Calu3 (cell line): ENCODE measurements around the gene FOXP4. TPM values are rescaled to one million over a fixed set of nuclear protein-coding genes. Genes with fewer than 3 reads are reported as not detected.

Experiments
- BruUV-seq: library from RNA; stranded (reverse); fragments of 400-500 nt; replicated peaks from 2 replicates; lab custom pipeline; 2021; lab: Mats Ljungman, UMichigan
- CTCF ChIA-PET: fragments of 300-600 bp; sonication (Branson Sonifier 250); formaldehyde crosslinking; loops from one replicate; lab custom pipeline; 2022; ENCODE audit warnings: antibody characterized with exemption; lab: Charles Lee
- DNase-seq: peaks from one replicate; pipeline ENCODE4 v3.0.0; 2022
- H3K27ac Mint-ChIP-seq: one replicate; pipeline ENCODE4 v1.8.0; 2022; ENCODE audit warnings: mixed read lengths; ENCODE audit not compliant: unreplicated experiment
- H3K27me3 Mint-ChIP-seq: one replicate; pipeline ENCODE4 v1.8.0; 2022; ENCODE audit warnings: mixed read lengths; ENCODE audit not compliant: unreplicated experiment
- H3K36me3 Mint-ChIP-seq: one replicate; pipeline ENCODE4 v1.8.0; 2022; ENCODE audit warnings: mild to moderate bottlenecking, moderate library complexity, mixed read lengths; ENCODE audit not compliant: insufficient read depth, unreplicated experiment
- H3K4me1 Mint-ChIP-seq: one replicate; pipeline ENCODE4 v1.8.0; 2022; ENCODE audit warnings: mild to moderate bottlenecking, low read depth, mixed read lengths; ENCODE audit not compliant: unreplicated experiment
- H3K4me3 Mint-ChIP-seq: one replicate; pipeline ENCODE4 v1.8.0; 2022; ENCODE audit warnings: mild to moderate bottlenecking, low read depth, moderate library complexity, mixed read lengths; ENCODE audit not compliant: unreplicated experiment
- H3K9me3 Mint-ChIP-seq: one replicate; pipeline ENCODE4 v1.8.0; 2022; ENCODE audit warnings: low read depth, mixed read lengths; ENCODE audit not compliant: unreplicated experiment
- intact Hi-C: fragments of 100-400 bp; cut with micrococcal nuclease; formaldehyde crosslinking; loops from one replicate; pipeline ENCODE4 v1.10.0; 2022; ENCODE audit not compliant: unreplicated experiment
- microRNA-seq: library from miRNA; unstranded; fragments of <30 nt; microRNA quantifications from one replicate; pipeline ENCODE4 v1.2.0, GENCODE V29; 2022
- total RNA-seq: library from RNA; stranded (reverse); gene quantifications from 2 replicates; pipeline ENCODE4 v1.2.3, GENCODE V29; 2022
- TF ChIP-seq, protein P1 (sequence below): fragments of 200-600 bp; IDR thresholded peaks from one replicate; pipeline ENCODE4 v1.8.0; 2022; ENCODE audit warnings: antibody characterized with exemption; ENCODE audit not compliant: unreplicated experiment

FOXP4 gene
- total RNA-seq, 1 experiment from 2014 or later, result 47.8 TPM

DNA sequence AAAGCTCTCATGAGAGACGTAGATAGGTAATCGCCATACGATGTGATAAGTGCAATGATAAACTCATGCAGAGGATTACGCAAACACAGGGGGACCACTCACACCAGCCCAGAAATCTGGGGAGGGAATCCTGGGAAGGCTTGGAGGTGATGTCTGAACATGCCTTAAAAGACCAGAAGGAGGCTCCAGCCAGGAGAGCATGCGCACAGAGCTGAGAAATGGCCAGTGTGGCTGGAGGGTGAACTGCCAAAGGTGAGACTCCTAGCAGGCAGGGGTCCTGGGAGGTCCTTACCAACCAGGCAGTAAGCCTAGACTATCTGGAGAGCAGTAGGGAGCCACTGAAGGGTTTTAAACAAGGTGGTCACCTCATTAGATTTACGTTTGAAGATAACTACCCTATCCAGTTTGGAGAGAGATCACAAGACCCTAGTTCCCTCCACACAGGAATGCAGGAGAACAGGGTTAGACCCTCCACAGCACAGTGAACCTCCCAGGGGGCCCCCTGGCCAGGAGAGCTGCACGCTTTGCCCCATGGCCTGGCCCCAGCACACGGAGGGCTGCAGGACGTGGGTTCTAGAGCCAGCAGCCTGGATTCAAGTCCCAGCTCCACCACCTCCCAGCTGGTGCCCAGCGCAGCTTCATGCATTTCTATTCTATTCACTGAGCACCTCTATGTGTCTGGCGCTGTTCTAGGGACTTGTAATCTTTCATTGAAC, 105.2 kb downstream of the FOXP4 start:
- peaks cover 5% of the 10 kb centered on the region for H3K36me3 Mint-ChIP-seq
- H3K27ac Mint-ChIP-seq, result no peak overlapping the region
- DNase-seq, result no peak
- H3K4me3 Mint-ChIP-seq, result no peak overlapping the region
- BruUV-seq, result no TSS peak
- intact Hi-C loops, result no loop called here
- no peaks in the 10 kb centered on the region for H3K27me3 Mint-ChIP-seq
- CTCF ChIA-PET, result no interaction called here
- no peaks in the 10 kb centered on the region for H3K4me1 Mint-ChIP-seq
- no peaks in the 10 kb centered on the region for H3K9me3 Mint-ChIP-seq
- TF ChIP-seq, protein P1, sequence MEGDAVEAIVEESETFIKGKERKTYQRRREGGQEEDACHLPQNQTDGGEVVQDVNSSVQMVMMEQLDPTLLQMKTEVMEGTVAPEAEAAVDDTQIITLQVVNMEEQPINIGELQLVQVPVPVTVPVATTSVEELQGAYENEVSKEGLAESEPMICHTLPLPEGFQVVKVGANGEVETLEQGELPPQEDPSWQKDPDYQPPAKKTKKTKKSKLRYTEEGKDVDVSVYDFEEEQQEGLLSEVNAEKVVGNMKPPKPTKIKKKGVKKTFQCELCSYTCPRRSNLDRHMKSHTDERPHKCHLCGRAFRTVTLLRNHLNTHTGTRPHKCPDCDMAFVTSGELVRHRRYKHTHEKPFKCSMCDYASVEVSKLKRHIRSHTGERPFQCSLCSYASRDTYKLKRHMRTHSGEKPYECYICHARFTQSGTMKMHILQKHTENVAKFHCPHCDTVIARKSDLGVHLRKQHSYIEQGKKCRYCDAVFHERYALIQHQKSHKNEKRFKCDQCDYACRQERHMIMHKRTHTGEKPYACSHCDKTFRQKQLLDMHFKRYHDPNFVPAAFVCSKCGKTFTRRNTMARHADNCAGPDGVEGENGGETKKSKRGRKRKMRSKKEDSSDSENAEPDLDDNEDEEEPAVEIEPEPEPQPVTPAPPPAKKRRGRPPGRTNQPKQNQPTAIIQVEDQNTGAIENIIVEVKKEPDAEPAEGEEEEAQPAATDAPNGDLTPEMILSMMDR, result no peak

Small RNA genes within 50 kb of the gene (microRNA-seq; reads per million reads assigned to microRNA genes)
- gene MIR4641, result not detected

Other genes with a start within 250 kb of the FOXP4 start
- gene NCR2, start 210.8 kb upstream of the FOXP4 start, total RNA-seq, result not detected in 2 replicates
- 19.7 and 23.9 TPM in 2 replicates for gene MDFI, start 92.1 kb downstream of the FOXP4 start, total RNA-seq
- gene TFEB, start 189.2 kb downstream of the FOXP4 start, total RNA-seq, result 4.4 and 6.6 TPM in 2 replicates
- gene PGC, start 201.0 kb downstream of the FOXP4 start, total RNA-seq, result not detected in 2 replicates
- gene FRS3, start 233.5 kb downstream of the FOXP4 start, total RNA-seq, result 5.0 and 6.6 TPM in 2 replicates
- 6.4 and 7.1 TPM in 2 replicates for gene PRICKLE4, start 234.4 kb downstream of the FOXP4 start, total RNA-seq
- 251 and 265 TPM in 2 replicates for gene TOMM6, start 241.3 kb downstream of the FOXP4 start, total RNA-seq